Endodermal cell (in vitro differentiated cells): ENCODE measurements around the gene EVX1. TPM values are rescaled to one million over a fixed set of nuclear protein-coding genes. Genes with fewer than 3 reads are reported as not detected.

ENCODE experiments used
- DNase-seq: peaks from one replicate; pipeline ENCODE4 v3.0.0-alpha.2; 2017
- H3K27ac ChIP-seq: 2 replicates; pipeline ENCODE4 v1.5.1; 2013; ENCODE audit warnings: mild to moderate bottlenecking, low read depth, low read length, moderate library complexity
- H3K27me3 ChIP-seq: 2 replicates; pipeline ENCODE4 v1.6.1; 2013; ENCODE audit warnings: mild to moderate bottlenecking, low read length, moderate library complexity; ENCODE audit not compliant: insufficient read depth, control insufficient read depth, poor library complexity, severe bottlenecking
- H3K36me3 ChIP-seq: 2 replicates; pipeline ENCODE4 v1.7.0; 2013; ENCODE audit warnings: mild to moderate bottlenecking, low read length, moderate library complexity; ENCODE audit not compliant: control insufficient read depth, insufficient read depth
- H3K4me1 ChIP-seq: one replicate; pipeline ENCODE4 v1.7.0; 2013; ENCODE audit warnings: low read length; ENCODE audit not compliant: control insufficient read depth, insufficient read depth
- H3K4me3 ChIP-seq: 2 replicates; pipeline ENCODE4 v1.5.1; 2013; ENCODE audit warnings: mild to moderate bottlenecking, low read length, moderate library complexity
- H3K9ac ChIP-seq: 2 replicates; pipeline ENCODE4 v1.6.1; 2013; ENCODE audit warnings: mild to moderate bottlenecking, low read length, moderate library complexity; ENCODE audit not compliant: poor library complexity, severe bottlenecking; ENCODE audit errors: extremely low read depth
- H3K9me3 ChIP-seq: 2 replicates; pipeline ENCODE4 v1.6.1; 2013; ENCODE audit warnings: mild to moderate bottlenecking, low read length, moderate library complexity; ENCODE audit not compliant: control insufficient read depth
- H3K27ac Mint-ChIP-seq: 2 replicates; pipeline ENCODE4 v1.8.0; 2020; ENCODE audit warnings: mixed read lengths
- H3K27me3 Mint-ChIP-seq: 2 replicates; pipeline ENCODE4 v1.8.0; 2021; ENCODE audit warnings: mild to moderate bottlenecking, mixed read lengths; ENCODE audit not compliant: insufficient read depth
- H3K36me3 Mint-ChIP-seq: 2 replicates; pipeline ENCODE4 v1.8.0; 2020; ENCODE audit warnings: low read depth, mixed read lengths
- H3K4me1 Mint-ChIP-seq: 2 replicates; pipeline ENCODE4 v1.8.0; 2020; ENCODE audit warnings: mixed read lengths
- H3K4me3 Mint-ChIP-seq: 2 replicates; pipeline ENCODE4 v1.8.0; 2020; ENCODE audit warnings: mild to moderate bottlenecking, moderate library complexity, mixed read lengths
- H3K9me3 Mint-ChIP-seq: 2 replicates; pipeline ENCODE4 v1.8.0; 2020; ENCODE audit warnings: mild to moderate bottlenecking, mixed read lengths
- CTCF ChIP-seq: fragments of 200-600 bp; sonication (generic); conservative IDR thresholded peaks from 2 replicates; pipeline ENCODE4 v1.5.0; 2021; ENCODE audit warnings: antibody characterized with exemption, mild to moderate bottlenecking
- WGBS, 2 experiments: methylation state at CpG; one replicate each; pipeline versions ENCODE4 v1.1.5 to v1.1.7; 2013; ENCODE audit warnings: missing lambda C conversion rate in 2 of 2, mixed read lengths in 1 of 2; ENCODE audit not compliant: insufficient coverage in 1 of 2, insufficient read length in 1 of 2; 5-methylcytosine and 5-hydroxymethylcytosine counted together
- total RNA-seq, 2 donors: library from RNA; stranded (reverse); fragmentation: NEBNext Ultra II Directional in 1 of 2; extraction: Animal tissue kit (Norgen Biotek cat#: 25700) in 1 of 2; gene quantifications; 2 replicates in 1 of 2; 3 replicates in 1 of 2; pipeline ENCODE4 v1.2.1, GENCODE V29; 2021

EVX1 gene
- total RNA-seq, 2 donors from 2014 or later: 4.9 to 10.7 TPM

GRCh38 chr7:27224983-27225934, 17.3 kb upstream of the EVX1 start:
- no peaks in the 10 kb centered on the region for H3K4me1 ChIP-seq
- no peaks in the 10 kb centered on the region for H3K36me3 ChIP-seq
- Mint-ChIP-seq H3K4me3 (peak overlapping the region; percentile 45), H3K27ac (no peak overlapping the region), H3K36me3 (no peaks in the 10 kb centered on the region), H3K4me1 (peaks cover 2% of the 10 kb centered on the region), H3K9me3 (no peaks in the 10 kb centered on the region), H3K27me3 (peaks cover 99% of the 10 kb centered on the region)
- no peak for TF ChIP-seq CTCF
- H3K9ac ChIP-seq: no peak overlapping the region
- H3K27ac ChIP-seq: no peak overlapping the region
- H3K4me3 ChIP-seq: peak overlapping the region; percentile 70
- H3K9me3 ChIP-seq: no peaks in the 10 kb centered on the region
- H3K27me3 ChIP-seq: peaks cover 100% of the 10 kb centered on the region
- peak; percentile 80 for DNase-seq
- WGBS, 2 experiments: 5% methylated on average over 37 to 61 of the region's 61 CpGs

- H3K4me1 Mint-ChIP-seq: peaks cover 2% of the 10 kb centered on the region
- peaks cover 93% of the 10 kb centered on the region for H3K27me3 Mint-ChIP-seq
- Histone ChIP-seq H3K27ac (no peak overlapping the region), H3K4me3 (no peak overlapping the region), H3K9me3 (no peaks in the 10 kb centered on the region), H3K9ac (no peak overlapping the region), H3K4me1 (no peaks in the 10 kb centered on the region), H3K36me3 (no peaks in the 10 kb centered on the region), H3K27me3 (peaks cover 87% of the 10 kb centered on the region)
- H3K9me3 Mint-ChIP-seq: no peaks in the 10 kb centered on the region
- no peak for TF ChIP-seq CTCF
- no peak overlapping the region for H3K27ac Mint-ChIP-seq
- 87 to 90% methylated on average over 4 of the region's 4 CpGs for WGBS, 2 experiments
- no peak overlapping the region for H3K4me3 Mint-ChIP-seq
- H3K36me3 Mint-ChIP-seq: no peaks in the 10 kb centered on the region
- no peak for DNase-seq
Measured at GRCh38 chr7:27229448-27229847, 13.2 kb upstream of the EVX1 start.

GRCh38 chr7:27235387-27236311, 7.0 kb upstream of the EVX1 start:
- peaks cover 36% of the 10 kb centered on the region for H3K4me1 Mint-ChIP-seq
- DNase-seq: peak; percentile 92
- 3 to 4% methylated on average over 14 to 66 of the region's 66 CpGs for WGBS, 2 experiments
- Histone ChIP-seq H3K36me3 (no peaks in the 10 kb centered on the region), H3K27ac (no peak overlapping the region), H3K4me1 (peaks cover 4% of the 10 kb centered on the region), H3K4me3 (peak overlapping the region; percentile 77), H3K9ac (no peak overlapping the region), H3K27me3 (peaks cover 87% of the 10 kb centered on the region), H3K9me3 (no peaks in the 10 kb centered on the region)
- peak; percentile 75 for TF ChIP-seq CTCF
- H3K27me3 Mint-ChIP-seq: peaks cover 90% of the 10 kb centered on the region
- H3K36me3 Mint-ChIP-seq: no peaks in the 10 kb centered on the region
- no peak overlapping the region for H3K27ac Mint-ChIP-seq
- H3K9me3 Mint-ChIP-seq: no peaks in the 10 kb centered on the region
- peak overlapping the region; percentile 62 for H3K4me3 Mint-ChIP-seq
